Sigmoid colon (tissue), 7 donors: ENCODE data around the gene MGA. TPM values are rescaled to one million over a fixed set of nuclear protein-coding genes. Genes with fewer than 3 reads are reported as not detected.

ENCODE experiments used
- DNase-seq: peaks from one replicate; pipeline ENCODE4 v3.0.0-alpha.2; 2019
- H3K27ac ChIP-seq, 4 donors: fragments of 200-600 bp; sonication (generic); one replicate each; pipeline ENCODE4 v1.5.1; 2016 to 2019; ENCODE audit warnings: mild to moderate bottlenecking in 1 of 4
- H3K27me3 ChIP-seq, 3 donors: fragments of 200-600 bp; sonication (generic); one replicate each; pipeline ENCODE4 v1.5.1; 2019; ENCODE audit warnings: mild to moderate bottlenecking in 1 of 3
- H3K36me3 ChIP-seq, 4 donors: fragments of 200-600 bp; sonication (generic); one replicate each; pipeline ENCODE4 v1.5.1; 2016 to 2019
- H3K4me1 ChIP-seq, 4 donors: fragments of 200-600 bp; sonication (generic); one replicate each; pipeline ENCODE4 v1.5.1; 2017 to 2019
- H3K4me3 ChIP-seq, 4 donors: fragments of 200-600 bp; sonication (generic); one replicate each; pipeline ENCODE4 v1.5.1; 2017 to 2019; ENCODE audit warnings: mild to moderate bottlenecking in 2 of 4, moderate library complexity in 1 of 4
- H3K9me3 ChIP-seq, 4 donors: fragments of 200-600 bp in 3 of 4; sonication (generic) in 3 of 4; one replicate each; pipeline versions ENCODE4 v1.5.1 to v1.6.1; 2013 to 2019
- EP300 ChIP-seq, 4 donors: sonication (generic); formaldehyde crosslinking; IDR thresholded peaks; one replicate each; pipeline ENCODE4 v1.6.1; 2017; ENCODE audit warnings: antibody characterized with exemption in 4 of 4
- POLR2A ChIP-seq, 2 donors: fragments of 450-650 bp; IDR thresholded peaks; one replicate each; pipeline ENCODE4 v1.6.1; 2016; ENCODE audit warnings: antibody characterized with exemption in 2 of 2, mild to moderate bottlenecking in 2 of 2, moderate library complexity in 2 of 2
- POLR2AphosphoS5 ChIP-seq, 4 donors: sonication (generic); formaldehyde crosslinking; IDR thresholded peaks; one replicate each; pipeline ENCODE4 v1.6.1; 2017; ENCODE audit warnings: antibody characterized with exemption in 4 of 4
- WGBS, 2 donors: extraction: QIAGEN DNeasy Blood & Tissue Kit; methylation state at CpG; one replicate each; pipeline ENCODE4 v1.1.7; 2013; 5-methylcytosine and 5-hydroxymethylcytosine counted together
- intact Hi-C: fragments of 100-400 bp; cut with DNase I; formaldehyde crosslinking; loops from one replicate; pipeline ENCODE4 v1.15.1; 2023
- polyA plus RNA-seq, 3 donors: library from polyadenylated mRNA; stranded (reverse); fragments of 200-250 nt; gene quantifications; one replicate each; pipeline ENCODE4 v1.2.3, GENCODE V29; 2013
- total RNA-seq, 4 donors: library from RNA; depleted of rRNA; stranded (reverse); fragments of >200 nt; gene quantifications; one replicate each; pipeline ENCODE4 v1.1.0, GENCODE V29; 2016
- TF ChIP-seq, protein P1 (sequence below), 4 experiments: fragments of 450-650 bp in 3 of 4; fragments of 200-600 bp in 1 of 4; IDR thresholded peaks; one replicate each; pipeline ENCODE4 v1.5.1; 2016 to 2019; ENCODE audit warnings: antibody characterized with exemption in 4 of 4, mild to moderate bottlenecking in 3 of 4, moderate library complexity in 2 of 4
- donor health status: healthy with polysubstance abuse.
- donor health status: Bipolar disorder and iron deficiency.
- donor health status: healthy.

Gene MGA
- total and polyA plus RNA-seq, 7 donors, result 1.4 to 64.8 (median 36.0) TPM

DNA sequence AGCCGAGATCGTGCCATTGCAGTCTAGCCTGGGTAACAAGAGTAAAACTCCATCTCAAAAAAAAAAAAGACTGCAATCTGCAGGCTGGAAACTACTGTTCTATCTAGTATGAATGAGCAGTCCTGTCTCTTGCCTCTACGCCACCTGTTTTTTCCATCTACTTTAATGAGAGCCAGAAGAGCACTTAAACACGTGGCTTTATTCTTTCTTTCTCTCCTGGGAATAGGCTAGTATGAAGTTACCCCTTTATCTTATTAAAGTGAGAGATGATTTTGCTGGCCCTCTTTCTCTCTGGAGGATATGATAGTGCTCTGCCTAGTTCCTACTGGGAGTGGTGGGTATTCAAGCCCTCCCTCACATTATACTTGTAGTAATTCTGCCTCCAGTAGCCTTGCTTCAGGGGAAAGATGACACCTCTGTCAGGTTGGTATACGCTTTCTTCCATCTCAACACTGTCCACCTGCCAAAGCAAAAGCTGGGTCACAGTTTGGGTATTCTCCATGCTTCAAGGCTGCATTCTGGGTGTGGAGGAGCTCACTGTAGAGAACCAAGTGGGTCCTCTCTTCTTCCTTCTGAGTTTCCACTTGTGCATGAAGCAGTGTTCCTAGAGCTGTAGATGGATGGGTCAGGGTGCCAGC lies 131.9 kb downstream of the MGA start:
- TF ChIP-seq EP300 (IDR thresholded peaks at IDR 0.05), result no peak
- no peak for TF ChIP-seq POLR2AphosphoS5 (IDR thresholded peaks at IDR 0.05)
- no peak for TF ChIP-seq POLR2A (IDR thresholded peaks at IDR 0.05)
- TF ChIP-seq, protein P1, sequence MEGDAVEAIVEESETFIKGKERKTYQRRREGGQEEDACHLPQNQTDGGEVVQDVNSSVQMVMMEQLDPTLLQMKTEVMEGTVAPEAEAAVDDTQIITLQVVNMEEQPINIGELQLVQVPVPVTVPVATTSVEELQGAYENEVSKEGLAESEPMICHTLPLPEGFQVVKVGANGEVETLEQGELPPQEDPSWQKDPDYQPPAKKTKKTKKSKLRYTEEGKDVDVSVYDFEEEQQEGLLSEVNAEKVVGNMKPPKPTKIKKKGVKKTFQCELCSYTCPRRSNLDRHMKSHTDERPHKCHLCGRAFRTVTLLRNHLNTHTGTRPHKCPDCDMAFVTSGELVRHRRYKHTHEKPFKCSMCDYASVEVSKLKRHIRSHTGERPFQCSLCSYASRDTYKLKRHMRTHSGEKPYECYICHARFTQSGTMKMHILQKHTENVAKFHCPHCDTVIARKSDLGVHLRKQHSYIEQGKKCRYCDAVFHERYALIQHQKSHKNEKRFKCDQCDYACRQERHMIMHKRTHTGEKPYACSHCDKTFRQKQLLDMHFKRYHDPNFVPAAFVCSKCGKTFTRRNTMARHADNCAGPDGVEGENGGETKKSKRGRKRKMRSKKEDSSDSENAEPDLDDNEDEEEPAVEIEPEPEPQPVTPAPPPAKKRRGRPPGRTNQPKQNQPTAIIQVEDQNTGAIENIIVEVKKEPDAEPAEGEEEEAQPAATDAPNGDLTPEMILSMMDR (IDR thresholded peaks at IDR 0.05), result no peak
- Histone ChIP-seq H3K27me3 (no peaks in the 10 kb centered on the region), H3K27ac (peak overlapping the region in 1 of 4 donors; percentile 67), H3K4me3 (no peak overlapping the region), H3K9me3 (no peaks in the 10 kb centered on the region), H3K36me3 (no peaks in the 10 kb centered on the region), H3K4me1 (peaks cover 0 to 54% (median 49%) of the 10 kb centered on the region in 4 donors)
- DNase-seq, result no peak
- intact Hi-C loops, result no loop called here
- WGBS, 2 donors, result 80 to 93% methylated on average over 5 of the region's 5 CpGs

DNA sequence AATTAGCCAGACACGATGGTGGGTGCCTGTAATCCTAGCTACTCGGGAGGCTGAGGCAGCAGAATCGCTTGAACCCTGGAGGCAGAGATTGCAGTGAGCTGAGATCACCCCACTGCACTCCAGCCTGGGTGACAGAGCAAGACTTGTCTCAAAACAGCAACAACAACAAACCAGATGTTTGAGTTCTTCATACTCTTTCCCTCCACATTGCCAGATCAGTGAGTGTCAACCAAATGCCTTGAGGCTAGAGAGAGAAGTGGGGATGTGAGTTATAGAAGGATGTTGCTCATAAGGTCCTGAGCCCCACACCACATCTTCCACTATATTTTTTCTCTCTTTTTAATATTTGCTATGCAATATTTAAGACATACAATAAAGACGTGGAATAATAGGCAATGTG lies 133.9 kb downstream of the MGA start:
- Histone ChIP-seq H3K27ac (peak overlapping the region in 1 of 4 donors; percentile 17), H3K36me3 (no peaks in the 10 kb centered on the region), H3K4me1 (peaks cover 0 to 44% (median 40%) of the 10 kb centered on the region in 4 donors), H3K27me3 (no peaks in the 10 kb centered on the region), H3K4me3 (no peak overlapping the region), H3K9me3 (no peaks in the 10 kb centered on the region)
- TF ChIP-seq, protein P1 (IDR thresholded peaks at IDR 0.05), result no peak
- WGBS, 2 donors, result 90% methylated on average over 4 of the region's 4 CpGs
- intact Hi-C loops, result no loop called here
- DNase-seq, result no peak

DNA sequence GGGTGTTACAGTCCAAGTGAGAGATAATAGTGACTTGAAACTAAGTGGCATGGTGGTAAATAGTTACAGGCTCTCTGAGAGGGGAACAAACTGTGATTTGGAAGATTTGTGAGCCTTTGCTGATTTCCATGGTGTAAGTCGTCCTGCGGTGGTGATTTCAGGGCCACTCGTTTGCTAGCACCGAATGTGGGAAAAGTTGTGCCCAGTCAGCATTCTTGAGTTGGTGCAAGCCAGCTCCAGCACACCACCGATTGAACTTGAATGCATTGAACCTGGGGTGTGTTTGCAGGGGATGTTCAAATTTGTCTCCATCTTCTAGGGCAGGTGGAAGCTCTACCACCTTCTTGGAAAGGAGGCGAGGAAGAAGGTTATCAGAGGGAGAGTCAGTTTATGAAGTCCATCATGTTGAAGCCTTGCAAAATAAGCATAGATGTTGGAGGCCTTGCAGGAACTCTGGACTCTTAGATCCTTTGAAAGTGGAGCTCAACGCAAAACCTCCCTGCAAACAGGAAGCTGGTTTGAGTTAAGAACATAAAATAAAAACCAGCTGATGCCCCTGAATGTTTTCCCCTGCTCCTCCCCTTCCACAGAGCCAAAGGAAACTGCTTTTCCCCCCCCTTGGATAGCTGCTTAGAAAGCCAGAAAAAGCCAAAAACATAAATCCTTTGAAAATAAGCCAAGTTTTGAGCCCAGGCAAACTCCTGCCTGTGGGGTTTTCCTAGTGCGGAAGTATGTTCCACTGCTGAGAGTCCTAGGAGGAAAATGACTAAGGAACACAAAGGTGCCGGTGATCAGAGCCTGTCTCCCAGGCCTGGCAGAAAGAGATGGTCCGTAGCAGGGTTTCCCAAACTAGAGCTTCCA lies 136.0 kb downstream of the MGA start:
- 70 to 83% methylated on average over 10 of the region's 10 CpGs for WGBS, 2 donors
- Histone ChIP-seq H3K4me1 (peaks cover 0 to 24% (median 19%) of the 10 kb centered on the region in 4 donors), H3K9me3 (no peaks in the 10 kb centered on the region), H3K27ac (peak overlapping the region in 2 of 4 donors; percentile 15 to 65), H3K27me3 (no peaks in the 10 kb centered on the region), H3K4me3 (no peak overlapping the region), H3K36me3 (peaks cover 0 to 17% (median 10%) of the 10 kb centered on the region in 4 donors)
- DNase-seq, result no peak
- TF ChIP-seq POLR2A (IDR thresholded peaks at IDR 0.05) (no peak), POLR2AphosphoS5 (IDR thresholded peaks at IDR 0.05) (no peak), EP300 (IDR thresholded peaks at IDR 0.05) (no peak)
- TF ChIP-seq, protein P1 (IDR thresholded peaks at IDR 0.05), result no peak
- intact Hi-C loops, result no loop called here

DNA sequence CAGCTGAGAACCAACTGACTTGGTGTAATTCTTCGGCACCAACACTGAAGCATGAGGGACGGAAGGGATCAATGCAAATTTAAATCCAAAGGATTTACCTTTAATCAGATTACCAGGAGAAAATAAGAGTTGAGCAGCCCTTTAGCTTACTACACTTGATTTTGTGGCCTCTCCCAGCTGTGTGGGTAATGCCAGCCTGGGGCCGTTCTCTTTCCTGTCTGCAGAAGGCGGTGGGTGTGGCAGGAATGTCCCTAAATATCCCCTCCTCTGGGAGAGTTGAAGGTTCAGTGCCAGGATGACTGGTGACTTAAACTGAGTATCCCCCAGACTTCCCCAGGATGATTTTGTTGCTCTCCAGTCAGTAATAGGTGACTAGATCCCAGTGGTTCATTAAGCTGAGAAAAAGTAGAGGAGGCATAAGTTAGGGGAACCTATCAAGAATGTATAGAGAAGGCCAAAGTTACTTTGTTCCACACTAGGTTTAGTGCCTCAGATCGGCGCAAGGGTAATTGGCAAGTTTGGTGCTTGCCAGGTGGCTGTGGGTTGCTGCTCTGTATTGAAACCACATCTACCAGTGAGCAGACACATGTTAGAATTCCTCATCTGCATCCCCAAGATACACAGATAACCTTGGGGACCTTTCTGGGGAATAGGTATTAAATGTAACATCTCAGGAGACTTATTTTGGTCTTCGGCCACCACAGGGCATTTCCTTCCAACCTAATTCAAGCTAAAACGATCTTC lies 137.2 kb downstream of the MGA start:
- no peaks in the 10 kb centered on the region for H3K27me3 ChIP-seq
- H3K27ac ChIP-seq, result peak overlapping the region in 1 of 4 donors; percentile 65
- H3K36me3 ChIP-seq, result peaks cover 0 to 24% (median 10%) of the 10 kb centered on the region in 4 donors
- peaks cover 0 to 14% (median 12%) of the 10 kb centered on the region in 4 donors for H3K4me1 ChIP-seq
- no peak overlapping the region for H3K4me3 ChIP-seq
- no peak for DNase-seq
- TF ChIP-seq POLR2AphosphoS5 (IDR thresholded peaks at IDR 0.05), result no peak
- no peak for TF ChIP-seq POLR2A (IDR thresholded peaks at IDR 0.05)
- TF ChIP-seq, protein P1 (IDR thresholded peaks at IDR 0.05), result no peak
- TF ChIP-seq EP300 (IDR thresholded peaks at IDR 0.05), result no peak
- WGBS, 2 donors, result 82% methylated on average over 8 of the region's 8 CpGs
- H3K9me3 ChIP-seq, result no peaks in the 10 kb centered on the region
- intact Hi-C loops, result no loop called here
